Measurements from ENCODE around the gene DLG5.

The DLG5 gene

GRCh38 chr10:77879710-77880109, 46.8 kb downstream of the DLG5 start:
- TF ChIP-seq, protein P1, sequence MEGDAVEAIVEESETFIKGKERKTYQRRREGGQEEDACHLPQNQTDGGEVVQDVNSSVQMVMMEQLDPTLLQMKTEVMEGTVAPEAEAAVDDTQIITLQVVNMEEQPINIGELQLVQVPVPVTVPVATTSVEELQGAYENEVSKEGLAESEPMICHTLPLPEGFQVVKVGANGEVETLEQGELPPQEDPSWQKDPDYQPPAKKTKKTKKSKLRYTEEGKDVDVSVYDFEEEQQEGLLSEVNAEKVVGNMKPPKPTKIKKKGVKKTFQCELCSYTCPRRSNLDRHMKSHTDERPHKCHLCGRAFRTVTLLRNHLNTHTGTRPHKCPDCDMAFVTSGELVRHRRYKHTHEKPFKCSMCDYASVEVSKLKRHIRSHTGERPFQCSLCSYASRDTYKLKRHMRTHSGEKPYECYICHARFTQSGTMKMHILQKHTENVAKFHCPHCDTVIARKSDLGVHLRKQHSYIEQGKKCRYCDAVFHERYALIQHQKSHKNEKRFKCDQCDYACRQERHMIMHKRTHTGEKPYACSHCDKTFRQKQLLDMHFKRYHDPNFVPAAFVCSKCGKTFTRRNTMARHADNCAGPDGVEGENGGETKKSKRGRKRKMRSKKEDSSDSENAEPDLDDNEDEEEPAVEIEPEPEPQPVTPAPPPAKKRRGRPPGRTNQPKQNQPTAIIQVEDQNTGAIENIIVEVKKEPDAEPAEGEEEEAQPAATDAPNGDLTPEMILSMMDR (conservative IDR thresholded peaks at IDR 0.05) = no peak
- no peak overlapping the region for H3K27ac ChIP-seq

DNA sequence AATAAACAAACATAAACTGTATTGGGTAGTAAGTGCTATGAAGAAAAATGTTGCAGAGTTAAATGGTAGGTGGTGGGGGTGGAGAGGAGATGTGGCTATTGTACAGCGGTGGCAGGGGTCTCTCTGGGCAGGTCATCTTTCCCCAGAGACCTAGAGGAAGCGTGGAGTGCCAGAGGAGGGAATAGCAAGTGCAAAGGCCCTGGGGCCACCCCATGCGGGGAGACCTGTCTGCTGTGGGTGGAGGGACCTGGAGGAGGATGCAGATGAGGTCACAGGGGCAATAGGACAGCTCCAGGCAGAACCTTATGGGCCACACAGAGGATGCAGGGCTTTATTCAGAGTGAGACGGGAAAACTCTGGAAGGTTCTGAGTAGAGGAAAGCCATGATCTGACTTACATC, 47.5 kb downstream of the DLG5 start:
- TF ChIP-seq, protein P1 (conservative IDR thresholded peaks at IDR 0.05) = no peak
- H3K27ac ChIP-seq = no peak overlapping the region

DNA sequence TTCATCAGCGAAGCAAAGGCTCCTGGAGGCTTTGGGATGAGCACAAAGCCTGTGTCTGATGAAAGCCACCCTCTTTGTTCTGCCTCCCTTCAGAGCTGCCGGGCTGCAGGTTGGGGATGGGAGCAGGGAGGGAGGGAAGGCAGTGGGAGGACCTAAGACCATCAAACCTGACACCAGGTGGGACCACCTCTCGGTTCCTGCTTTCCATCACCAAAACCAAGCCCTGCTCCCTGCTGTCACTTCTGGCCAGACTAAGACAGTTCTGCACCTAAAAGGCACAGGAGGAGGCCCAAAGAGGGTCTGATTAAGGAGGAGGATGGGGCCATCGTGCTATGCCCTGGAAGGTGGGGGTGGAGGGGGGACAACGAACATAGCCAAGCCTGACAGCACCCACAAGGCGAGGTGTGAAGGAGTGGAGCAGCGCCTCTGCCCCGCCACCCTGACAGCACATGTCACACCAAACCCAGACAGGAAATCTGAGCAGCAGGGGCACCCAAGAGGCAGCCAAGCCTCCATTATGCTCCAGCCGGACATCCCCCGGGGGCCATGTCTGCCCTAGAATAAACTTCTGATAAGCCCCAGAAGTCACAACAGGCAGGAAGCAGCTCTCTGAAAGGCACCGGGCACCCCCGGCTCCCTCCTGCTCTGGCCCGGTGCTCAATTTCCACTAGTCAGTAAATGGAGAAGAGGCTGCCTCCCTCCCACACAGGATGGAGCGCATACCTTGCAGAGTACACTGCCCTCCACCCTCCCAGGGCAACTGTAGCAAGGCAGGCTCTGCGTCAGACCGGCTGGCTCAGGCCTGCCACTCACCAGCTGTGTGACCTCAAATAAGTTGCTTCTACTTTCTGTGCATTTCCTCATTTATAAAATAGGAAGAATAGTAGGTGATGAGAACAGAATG, 48.9 kb downstream of the DLG5 start:
- H3K27ac ChIP-seq = no peak overlapping the region
- TF ChIP-seq, protein P1 (conservative IDR thresholded peaks at IDR 0.05) = no peak

GRCh38 chr10:77875730-77876129, 50.8 kb downstream of the DLG5 start:
- TF ChIP-seq, protein P1 (conservative IDR thresholded peaks at IDR 0.05) = no peak
- no peak overlapping the region for H3K27ac ChIP-seq

DNA sequence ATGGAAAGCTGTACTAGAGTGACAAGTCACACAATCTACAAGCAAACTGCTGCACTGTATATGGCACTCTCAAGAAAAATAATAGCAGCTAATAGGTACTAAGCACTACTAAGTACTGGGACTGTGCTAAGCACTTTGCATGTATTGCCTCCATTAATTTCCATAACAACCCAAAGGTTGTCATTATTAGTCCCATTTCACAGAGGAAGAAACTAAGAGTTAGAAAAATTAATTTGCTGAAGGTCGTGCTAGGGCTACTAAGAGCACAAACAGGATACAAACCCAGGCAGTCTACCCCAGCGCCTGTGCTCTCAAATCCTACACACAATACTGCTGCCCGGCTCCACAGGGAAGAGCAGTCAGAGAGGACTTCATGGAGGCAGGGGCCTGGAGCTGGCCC, 51.7 kb downstream of the DLG5 start:
- TF ChIP-seq, protein P1 (conservative IDR thresholded peaks at IDR 0.05) = no peak
- H3K27ac ChIP-seq = no peak overlapping the region

DNA sequence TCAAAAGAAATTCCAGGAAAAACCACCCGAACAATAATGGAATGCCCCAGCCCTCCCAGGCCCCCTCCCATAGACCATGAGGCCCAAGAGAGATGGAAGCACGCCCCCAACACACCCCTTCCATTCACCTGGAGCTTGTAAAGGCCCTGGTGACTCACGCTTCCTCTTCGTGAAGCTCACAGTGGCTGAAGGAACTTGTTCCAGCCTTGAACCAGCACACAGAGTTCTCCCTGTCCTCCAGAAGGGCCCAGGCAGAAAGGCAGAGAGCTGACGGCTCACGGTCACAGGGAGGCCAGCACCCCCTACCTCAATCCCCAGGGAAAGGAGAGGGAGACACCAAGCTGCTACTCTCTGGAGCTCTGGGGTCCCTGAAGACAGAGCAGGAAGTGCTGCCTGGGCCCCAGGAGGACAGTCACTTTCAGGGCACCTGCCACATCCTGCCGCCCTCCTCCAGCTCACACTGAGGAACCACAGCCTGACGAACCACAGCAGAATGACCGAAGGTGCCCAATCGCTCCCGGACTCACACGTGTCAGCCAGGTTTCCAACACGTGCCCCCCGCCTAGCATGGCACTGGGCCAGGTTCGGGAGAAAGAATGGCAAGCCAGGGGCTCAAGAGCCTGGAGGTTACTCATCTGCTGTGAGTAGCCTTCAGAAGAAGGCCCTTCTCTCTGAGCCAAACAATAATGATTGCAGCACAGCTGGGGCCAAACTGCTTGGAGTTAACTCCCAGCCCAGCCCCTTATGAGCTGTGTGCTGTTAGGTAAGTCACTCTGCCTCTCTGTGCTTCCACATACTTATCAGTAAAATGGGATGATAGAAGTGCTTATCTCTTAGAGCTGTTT, 52.8 kb downstream of the DLG5 start:
- H3K27ac ChIP-seq = no peak overlapping the region

More for the DNA sequence above, 52.8 kb downstream of the DLG5 start:
- TF ChIP-seq, protein P1 (conservative IDR thresholded peaks at IDR 0.05) = no peak
